Activated naive CD8-positive, alpha-beta T cell treated with anti-CD3 and anti-CD28 coated beads, Interleukin-2, amount 50 U/mL, for 24 hours (primary cell): ENCODE results near the gene USP6.
"Not testable (repeated sequence)": the region's sequence is repeated elsewhere in the genome, so short reads cannot be mapped to it uniquely, and the experiment has no call there.

Source experiments
- ATAC-seq: fragments of 150-1000 bp; cut with Tn5 transposase; one replicate; pipeline ENCODE4 v1.10.0; 2021
- DNase-seq: peaks from one replicate; pipeline ENCODE4 v3.0.0; 2021
- H3K27ac Mint-ChIP-seq: one replicate; pipeline ENCODE4 v1.8.0; 2021; ENCODE audit warnings: mild to moderate bottlenecking, mixed read lengths
- H3K27me3 Mint-ChIP-seq: one replicate; pipeline ENCODE4 v1.8.0; 2021; ENCODE audit warnings: mixed read lengths
- H3K36me3 Mint-ChIP-seq: one replicate; pipeline ENCODE4 v1.8.0; 2021; ENCODE audit warnings: low read depth, mixed read lengths
- H3K4me1 Mint-ChIP-seq: one replicate; pipeline ENCODE4 v1.8.0; 2021; ENCODE audit warnings: mixed read lengths
- H3K4me3 Mint-ChIP-seq: one replicate; pipeline ENCODE4 v1.8.0; 2021; ENCODE audit warnings: mild to moderate bottlenecking, moderate library complexity, mixed read lengths
- H3K9me3 Mint-ChIP-seq: one replicate; pipeline ENCODE4 v1.8.0; 2021; ENCODE audit warnings: mixed read lengths

The USP6 gene

DNA sequence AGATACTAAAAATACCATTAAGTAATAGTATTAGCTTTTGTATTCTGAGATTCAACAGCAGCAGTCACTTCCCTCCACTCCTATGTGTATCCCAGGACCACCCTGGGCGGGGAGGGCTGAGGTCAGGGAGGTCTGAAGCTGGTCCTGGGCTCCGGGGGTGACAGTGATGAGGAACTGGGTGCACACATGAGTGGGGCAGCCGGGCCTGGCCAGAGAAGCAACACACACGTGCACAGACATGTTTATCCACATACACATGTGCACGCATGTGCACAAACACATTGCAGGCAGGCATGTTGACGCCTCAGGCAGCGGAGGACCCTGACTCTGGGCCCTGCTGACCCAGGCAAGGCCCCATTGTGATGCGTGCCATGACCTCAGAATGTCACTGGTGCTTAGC lies 12.6 kb downstream of the USP6 start:
- H3K9me3 Mint-ChIP-seq, DNase-seq, H3K4me1 Mint-ChIP-seq, ATAC-seq, H3K36me3 Mint-ChIP-seq, H3K4me3 Mint-ChIP-seq, H3K27ac Mint-ChIP-seq: not testable (repeated sequence)
- H3K27me3 Mint-ChIP-seq, result peaks cover 24% of the 10 kb centered on the region

DNA sequence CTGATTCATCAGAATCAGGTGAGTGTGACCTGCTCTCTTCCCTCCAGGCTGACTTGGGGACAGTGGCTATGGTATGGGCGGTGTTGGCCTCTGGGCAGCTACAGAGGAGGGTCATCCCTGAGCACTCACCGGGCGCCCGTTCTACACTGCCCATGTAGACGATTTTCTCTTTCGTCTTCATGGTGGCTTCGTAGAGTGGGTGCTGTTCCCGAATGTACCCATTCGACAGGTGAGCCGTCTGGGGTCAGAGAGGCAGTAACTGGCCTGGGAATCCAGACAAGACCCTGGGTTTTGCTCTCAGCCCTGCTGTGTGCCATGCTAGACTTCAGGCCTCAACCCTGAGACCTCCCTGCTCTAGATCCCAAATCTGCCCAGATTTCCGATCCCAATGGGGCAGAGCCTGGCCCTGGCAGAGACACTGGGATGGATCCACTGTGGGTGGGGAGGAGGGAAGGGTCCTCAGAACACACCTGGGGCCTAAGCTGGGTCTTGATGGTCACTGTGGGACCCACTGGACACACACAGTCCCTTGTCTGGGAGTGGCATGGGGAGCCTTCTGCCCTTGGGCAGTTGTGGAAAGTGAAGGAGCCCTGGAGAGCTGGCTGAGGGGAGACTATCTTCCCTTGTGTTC lies 13.2 kb downstream of the USP6 start:
- Mint-ChIP-seq H3K36me3 (no peaks in the 10 kb centered on the region), H3K27me3 (peaks cover 18% of the 10 kb centered on the region), H3K4me3 (no peak overlapping the region), H3K9me3 (no peaks in the 10 kb centered on the region), H3K4me1 (no peaks in the 10 kb centered on the region), H3K27ac (no peak overlapping the region)
- no peak for ATAC-seq
- DNase-seq, result no peak

DNA sequence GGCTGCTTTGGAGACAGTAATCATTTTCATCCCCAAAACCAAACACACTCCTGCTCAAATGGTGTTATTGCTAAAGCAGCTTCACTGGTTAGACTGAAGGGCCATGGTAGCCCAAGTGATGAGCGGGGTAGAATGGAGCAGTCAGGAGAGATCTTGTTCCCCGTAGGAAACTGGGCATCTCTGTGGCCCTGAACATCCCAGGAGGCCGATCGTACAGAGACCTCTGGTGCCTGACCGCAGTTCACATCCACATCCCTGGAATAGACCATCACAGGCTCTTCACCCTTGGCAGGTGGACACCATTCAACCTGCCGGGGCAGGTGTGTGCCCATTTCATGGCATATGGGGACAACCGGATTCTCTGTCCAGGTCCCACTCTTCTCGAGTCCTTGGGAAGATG lies 13.9 kb downstream of the USP6 start:
- H3K36me3 Mint-ChIP-seq, H3K4me1 Mint-ChIP-seq, H3K27ac Mint-ChIP-seq, H3K9me3 Mint-ChIP-seq, H3K4me3 Mint-ChIP-seq, DNase-seq: not testable (repeated sequence)
- peaks cover 13% of the 10 kb centered on the region for H3K27me3 Mint-ChIP-seq
- peak; percentile 33 for ATAC-seq

DNA sequence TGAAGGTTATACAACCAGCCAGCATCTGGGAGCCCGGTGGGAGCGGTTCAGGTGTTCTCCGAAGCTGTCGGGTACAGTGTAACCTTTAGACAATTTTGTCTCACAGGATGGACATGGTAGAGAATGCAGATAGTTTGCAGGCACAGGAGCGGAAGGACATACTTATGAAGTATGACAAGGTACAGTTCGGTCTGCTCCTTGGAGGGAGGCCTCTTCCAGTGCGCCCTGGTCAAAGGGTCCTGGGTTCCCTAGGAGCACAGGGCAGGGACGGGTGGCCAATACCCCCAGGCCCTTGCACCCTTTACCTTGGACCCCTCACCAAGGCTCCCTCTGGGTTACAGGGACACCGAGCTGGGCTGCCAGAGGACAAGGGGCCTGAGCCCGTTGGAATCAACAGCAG lies 14.4 kb downstream of the USP6 start:
- not testable (repeated sequence) for H3K4me1 Mint-ChIP-seq, ATAC-seq, H3K9me3 Mint-ChIP-seq, DNase-seq, H3K27ac Mint-ChIP-seq, H3K4me3 Mint-ChIP-seq, H3K36me3 Mint-ChIP-seq
- peaks cover 10% of the 10 kb centered on the region for H3K27me3 Mint-ChIP-seq

DNA sequence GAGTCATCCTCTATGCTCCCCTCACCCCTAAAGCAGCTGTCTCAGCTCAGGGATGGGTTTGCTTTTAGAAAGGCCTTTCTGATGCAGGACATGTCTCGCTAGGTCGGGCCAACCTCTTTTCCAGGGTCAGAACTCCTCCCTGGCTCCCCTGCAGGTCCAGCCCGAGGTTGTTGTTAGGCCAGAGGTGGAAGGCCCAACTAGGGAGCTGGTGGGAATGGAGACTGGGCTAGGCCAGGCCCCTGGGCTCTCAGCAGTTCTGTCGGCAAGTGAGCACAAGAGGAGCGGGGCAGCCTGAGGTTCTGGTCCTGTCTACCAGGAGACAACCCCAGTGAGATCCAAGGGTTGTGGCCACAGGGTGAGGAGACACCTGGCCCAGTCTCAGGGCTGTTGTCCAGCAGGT lies 14.9 kb downstream of the USP6 start:
- not testable (repeated sequence) for H3K4me1 Mint-ChIP-seq, H3K27ac Mint-ChIP-seq, H3K36me3 Mint-ChIP-seq, H3K4me3 Mint-ChIP-seq, DNase-seq, H3K9me3 Mint-ChIP-seq, ATAC-seq
- peaks cover 10% of the 10 kb centered on the region for H3K27me3 Mint-ChIP-seq

DNA sequence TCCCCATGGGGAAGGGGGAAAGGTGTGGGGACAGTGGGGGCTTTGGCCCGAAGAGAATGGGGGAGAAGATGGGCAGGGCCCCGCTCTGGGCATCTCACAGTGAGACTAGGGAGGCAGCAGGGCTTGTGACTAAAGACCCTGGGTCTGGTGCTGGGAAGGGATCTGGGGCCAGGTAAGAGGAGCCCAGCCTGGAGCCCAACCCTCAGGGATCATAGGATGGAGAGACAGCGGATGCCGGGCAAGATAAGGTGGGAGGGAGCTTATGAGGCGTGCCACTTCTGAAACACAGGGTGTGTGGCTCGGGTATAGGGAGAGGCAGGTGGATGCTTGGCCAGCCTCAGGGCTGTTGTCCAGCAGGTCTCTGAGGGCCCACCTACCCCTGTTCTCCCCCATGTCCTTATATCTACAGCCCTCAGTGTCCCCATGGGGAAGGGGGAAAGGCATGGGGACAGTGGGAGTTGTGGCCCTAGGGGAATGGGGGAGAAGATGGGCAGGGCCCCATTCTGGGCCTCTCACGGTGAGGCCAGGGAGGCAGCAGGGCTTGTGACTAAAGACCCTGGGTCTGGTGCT lies 15.4 kb downstream of the USP6 start:
- Mint-ChIP-seq H3K4me3 (no peak overlapping the region), H3K27me3 (peaks cover 10% of the 10 kb centered on the region), H3K36me3 (no peaks in the 10 kb centered on the region), H3K4me1 (no peaks in the 10 kb centered on the region), H3K27ac (no peak overlapping the region), H3K9me3 (no peaks in the 10 kb centered on the region)
- no peak for ATAC-seq
- no peak for DNase-seq

DNA sequence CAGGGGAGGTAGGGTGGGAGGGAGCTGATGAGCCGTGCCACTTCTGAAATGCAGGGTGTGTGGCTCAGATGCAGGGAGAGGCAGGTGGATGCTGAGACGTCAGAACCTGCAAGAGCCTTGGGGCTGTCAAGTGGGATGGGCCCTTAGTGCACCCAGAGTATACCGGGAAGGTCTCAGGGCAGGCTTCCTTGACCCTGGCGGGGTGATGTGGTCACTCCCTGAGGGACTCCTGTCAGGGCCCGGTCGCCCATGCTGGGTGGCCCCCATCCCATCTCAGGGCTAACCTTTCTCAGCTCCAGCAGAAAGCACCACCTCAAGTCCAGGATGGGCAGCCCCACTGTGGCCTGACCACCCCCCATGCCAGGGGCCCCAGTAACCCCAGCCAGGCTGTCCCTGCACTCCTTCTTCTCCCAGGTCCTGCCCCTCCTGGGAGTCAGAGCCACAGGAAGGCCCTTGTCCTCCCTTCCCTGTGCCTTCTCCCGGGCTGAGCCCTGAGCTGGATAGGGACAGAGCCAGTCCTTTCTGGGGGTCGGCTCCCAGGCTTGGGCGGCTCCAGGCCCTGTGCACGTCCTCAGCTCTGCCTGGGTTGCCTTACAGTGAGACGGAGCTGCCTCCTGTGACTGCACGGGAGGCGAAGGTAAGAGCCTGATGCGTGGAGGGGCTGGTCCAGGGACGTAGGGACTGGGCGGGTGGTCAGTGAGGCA lies 16.1 kb downstream of the USP6 start:
- not testable (repeated sequence) for DNase-seq, ATAC-seq, H3K4me1 Mint-ChIP-seq, H3K9me3 Mint-ChIP-seq, H3K36me3 Mint-ChIP-seq, H3K27me3 Mint-ChIP-seq, H3K27ac Mint-ChIP-seq, H3K4me3 Mint-ChIP-seq

DNA sequence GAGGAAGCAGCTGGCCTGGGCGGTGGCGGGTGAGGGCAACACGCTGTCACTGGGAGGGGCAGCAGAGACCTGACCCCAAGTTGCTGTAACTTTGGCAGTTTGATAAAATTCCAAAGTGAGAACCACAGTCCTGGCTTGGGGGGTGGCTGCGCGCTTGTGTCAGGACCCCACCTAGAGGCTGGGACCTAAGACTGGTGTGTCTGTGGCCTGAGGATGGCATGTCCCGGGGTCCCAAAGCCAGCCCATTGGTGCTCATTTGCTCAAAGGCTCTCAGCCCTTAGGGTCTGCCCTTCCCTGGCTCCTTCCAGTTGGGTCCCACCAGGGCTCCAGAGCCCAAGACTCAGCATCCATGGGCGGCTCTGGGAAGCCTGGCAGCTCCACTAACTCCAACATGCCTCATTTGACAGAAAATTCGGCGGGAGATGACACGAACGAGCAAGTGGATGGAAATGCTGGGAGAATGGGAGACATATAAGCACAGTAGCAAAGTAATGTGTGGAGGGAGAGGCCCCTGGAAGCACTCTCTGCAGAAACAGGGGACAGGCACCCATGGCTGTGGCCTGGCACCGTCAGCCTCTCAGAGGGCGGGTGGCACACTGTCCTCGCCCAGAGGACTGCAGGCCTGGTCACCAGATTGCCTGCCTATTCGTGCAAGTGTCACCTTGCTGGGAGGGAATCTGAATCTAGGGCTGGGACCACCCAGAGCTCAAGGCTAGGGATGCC lies 16.8 kb downstream of the USP6 start:
- not testable (repeated sequence) for H3K4me3 Mint-ChIP-seq, H3K27ac Mint-ChIP-seq

DNA sequence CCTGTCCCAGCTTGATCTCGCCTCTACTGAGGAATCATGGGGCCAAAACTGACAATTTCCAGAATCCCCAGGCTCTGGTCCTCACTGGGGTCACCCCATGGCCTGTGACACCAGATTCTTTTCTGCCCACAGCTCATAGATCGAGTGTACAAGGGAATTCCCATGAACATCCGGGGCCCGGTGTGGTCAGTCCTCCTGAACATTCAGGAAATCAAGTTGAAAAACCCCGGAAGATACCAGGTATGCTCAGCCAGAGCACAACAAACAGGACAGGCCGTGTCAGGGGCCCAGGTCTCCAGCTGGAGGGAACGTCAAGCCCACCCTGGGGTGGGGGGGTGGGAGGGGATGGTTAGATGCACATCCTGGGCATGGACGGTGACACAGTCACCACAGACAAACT lies 17.5 kb downstream of the USP6 start:
- no peaks in the 10 kb centered on the region for H3K4me1 Mint-ChIP-seq
- no peaks in the 10 kb centered on the region for H3K27me3 Mint-ChIP-seq
- ATAC-seq, result no peak
- H3K36me3 Mint-ChIP-seq, result no peaks in the 10 kb centered on the region
- no peak overlapping the region for H3K27ac Mint-ChIP-seq
- no peak for DNase-seq
- no peak overlapping the region for H3K4me3 Mint-ChIP-seq
- H3K9me3 Mint-ChIP-seq, result no peaks in the 10 kb centered on the region

More for the DNA sequence above, 16.8 kb downstream of the USP6 start:
- ATAC-seq, H3K9me3 Mint-ChIP-seq, DNase-seq, H3K36me3 Mint-ChIP-seq, H3K27me3 Mint-ChIP-seq, H3K4me1 Mint-ChIP-seq: not testable (repeated sequence)

DNA sequence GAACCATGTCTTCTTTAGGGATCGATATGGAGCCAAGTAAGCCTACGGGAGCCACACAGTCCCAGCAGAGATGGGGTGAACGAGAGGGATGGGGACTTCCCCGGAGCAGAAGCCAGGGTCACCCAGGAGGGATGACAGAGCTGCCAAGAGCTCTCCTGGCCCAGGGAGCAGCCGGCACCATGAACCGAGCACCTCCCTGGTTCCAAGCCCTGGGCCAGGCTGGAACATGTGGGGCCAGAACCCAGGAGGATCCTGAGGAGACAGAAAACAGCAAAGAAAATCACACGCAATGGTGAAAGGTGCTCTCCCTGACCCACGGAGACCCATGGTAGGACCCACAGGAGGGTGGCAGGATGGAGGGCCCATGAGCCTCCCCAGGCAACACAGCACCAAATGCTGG lies 18.1 kb downstream of the USP6 start:
- not testable (repeated sequence) for H3K9me3 Mint-ChIP-seq, H3K36me3 Mint-ChIP-seq, ATAC-seq, H3K27me3 Mint-ChIP-seq, H3K27ac Mint-ChIP-seq, H3K4me3 Mint-ChIP-seq, DNase-seq, H3K4me1 Mint-ChIP-seq

DNA sequence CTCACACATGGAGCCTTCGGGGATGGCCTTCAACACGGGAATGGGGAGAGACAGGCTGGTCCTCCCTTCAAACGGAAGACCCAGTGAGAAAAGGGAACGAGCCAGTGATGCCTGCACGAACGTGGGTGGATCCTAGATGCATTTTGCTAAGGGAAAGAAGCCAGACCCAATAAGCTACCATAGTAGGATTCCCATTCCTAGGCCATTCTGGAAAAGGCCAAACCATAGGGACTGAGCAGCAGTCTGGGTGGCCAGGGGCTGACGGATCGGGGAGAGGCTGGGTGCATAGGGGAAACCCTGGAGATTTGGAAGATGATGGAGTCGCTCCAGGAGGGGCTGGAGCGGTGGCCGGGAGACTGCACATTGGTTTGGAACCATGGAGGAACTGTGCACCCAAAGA lies 18.7 kb downstream of the USP6 start:
- not testable (repeated sequence) for H3K4me1 Mint-ChIP-seq, H3K9me3 Mint-ChIP-seq, H3K27ac Mint-ChIP-seq, H3K27me3 Mint-ChIP-seq, ATAC-seq, H3K36me3 Mint-ChIP-seq, DNase-seq, H3K4me3 Mint-ChIP-seq

DNA sequence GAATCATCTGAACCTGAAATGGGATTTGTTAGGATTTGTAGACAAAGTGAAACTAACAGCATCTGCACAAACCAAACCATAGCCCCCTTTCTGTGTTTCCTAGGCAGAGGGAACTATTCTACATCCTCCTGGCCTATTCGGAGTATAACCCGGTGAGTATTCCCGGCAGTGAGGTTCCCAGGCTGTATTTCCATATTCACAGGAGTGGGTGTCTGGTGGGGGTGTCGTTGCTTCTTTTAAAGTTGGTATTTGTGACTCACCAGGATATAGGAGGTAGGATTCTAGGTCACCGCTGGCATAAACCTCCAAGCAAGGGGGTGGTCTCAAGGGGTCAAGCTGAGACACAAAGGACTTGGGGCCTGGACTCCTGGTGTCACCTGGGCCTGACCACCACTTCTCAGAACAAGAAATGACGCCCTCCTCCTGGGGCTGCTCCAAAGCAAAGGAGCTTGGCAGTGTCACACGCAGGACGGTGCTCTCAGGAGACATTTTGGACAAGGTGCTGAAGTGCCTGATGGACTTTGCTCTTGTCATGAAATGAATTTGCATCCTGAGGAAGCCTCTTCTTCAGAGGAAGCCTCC lies 19.4 kb downstream of the USP6 start:
- not testable (repeated sequence) for H3K4me1 Mint-ChIP-seq, H3K9me3 Mint-ChIP-seq, H3K27me3 Mint-ChIP-seq, H3K36me3 Mint-ChIP-seq, DNase-seq, ATAC-seq, H3K4me3 Mint-ChIP-seq, H3K27ac Mint-ChIP-seq

DNA sequence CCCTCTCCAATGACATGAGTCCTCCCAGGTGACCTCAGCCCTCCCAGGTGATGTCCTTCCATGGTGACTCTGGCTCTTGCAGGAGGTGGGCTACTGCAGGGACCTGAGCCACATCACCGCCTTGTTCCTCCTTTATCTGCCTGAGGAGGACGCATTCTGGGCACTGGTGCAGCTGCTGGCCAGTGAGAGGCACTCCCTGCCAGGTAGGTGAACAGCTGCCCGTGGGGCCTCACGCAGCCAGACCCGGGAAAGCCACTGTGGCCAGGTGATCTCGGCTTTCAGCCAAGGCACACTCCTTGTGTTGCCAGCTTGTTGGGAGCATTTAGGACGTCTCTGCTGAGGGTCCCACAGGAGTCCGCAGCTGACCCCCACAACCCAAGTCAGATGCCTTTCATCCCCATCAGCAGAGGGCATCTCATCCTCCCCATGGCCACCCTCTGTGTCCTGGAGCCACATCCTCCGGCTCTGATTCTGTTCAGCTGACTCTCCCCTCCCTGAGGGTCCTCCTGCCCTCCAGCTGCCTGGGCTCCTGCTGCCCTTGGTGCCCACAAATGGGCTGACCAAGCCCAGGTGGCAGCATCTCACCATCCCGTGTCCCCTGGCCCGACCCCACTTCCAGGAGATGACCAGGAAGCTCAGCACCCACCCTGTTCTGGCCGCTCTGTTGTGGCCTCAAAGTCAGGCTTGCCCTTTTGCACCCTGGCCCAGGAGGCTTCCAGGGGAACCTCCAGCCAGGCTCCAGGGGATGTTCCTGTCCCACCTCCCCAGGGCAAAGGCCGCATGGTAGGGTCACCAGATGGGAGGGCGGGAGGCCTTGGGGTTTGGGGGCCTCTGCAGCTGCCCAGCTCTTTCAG lies 20.1 kb downstream of the USP6 start:
- ATAC-seq, result no peak
- no peak for DNase-seq
- Mint-ChIP-seq H3K9me3 (no peaks in the 10 kb centered on the region), H3K36me3 (no peaks in the 10 kb centered on the region), H3K4me1 (no peaks in the 10 kb centered on the region), H3K27ac (no peak overlapping the region), H3K4me3 (no peak overlapping the region), H3K27me3 (no peaks in the 10 kb centered on the region)
